GM23338 (cell line): Measurements from ENCODE around the gene AAR2. TPM values are rescaled to one million over a fixed set of nuclear protein-coding genes. Genes with fewer than 3 reads are reported as not detected.

Experiments used
- ATAC-seq: fragments of 200-7000 bp; cut with Tn5 transposase; 3 replicates; pipeline ENCODE4 v1.9.1; 2020
- DNase-seq: peaks from one replicate; pipeline ENCODE4 v3.0.0-alpha.2; 2015; ENCODE audit warnings: low spot score
- H2AFZ ChIP-seq: fragments of 200-600 bp; sonication (generic); 2 replicates; pipeline ENCODE4 v1.8.0; 2016; ENCODE audit warnings: antibody characterized with exemption, mild to moderate bottlenecking, moderate library complexity
- H3F3A ChIP-seq: fragments of 200-600 bp; sonication (generic); replicated peaks from 2 replicates; pipeline ENCODE4 v1.8.0; 2017; ENCODE audit warnings: antibody characterized with exemption, mixed run types, low read depth
- H3K27ac ChIP-seq: fragments of 200-600 bp; sonication (generic); 2 replicates; pipeline ENCODE4 v1.6.1; 2016; ENCODE audit warnings: low read depth
- H3K27me3 ChIP-seq: fragments of 200-600 bp; sonication (generic); 2 replicates; pipeline ENCODE4 v1.8.0; 2016; ENCODE audit warnings: mild to moderate bottlenecking, mixed run types, moderate library complexity; ENCODE audit not compliant: insufficient read depth
- H3K36me3 ChIP-seq: fragments of 200-600 bp; sonication (generic); 2 replicates; pipeline ENCODE4 v1.8.0; 2016; ENCODE audit warnings: mild to moderate bottlenecking; ENCODE audit not compliant: insufficient read depth
- H3K4me1 ChIP-seq: fragments of 200-600 bp; sonication (generic); 2 replicates; pipeline ENCODE4 v1.8.0; 2016; ENCODE audit warnings: mild to moderate bottlenecking, moderate library complexity; ENCODE audit not compliant: insufficient read depth
- H3K4me2 ChIP-seq: fragments of 200-600 bp; sonication (generic); 2 replicates; pipeline ENCODE4 v1.7.1; 2017; ENCODE audit warnings: mixed run types
- H3K4me3 ChIP-seq: fragments of 200-600 bp; sonication (generic); 2 replicates; pipeline ENCODE4 v1.6.1; 2016; ENCODE audit warnings: mixed run types
- H3K79me2 ChIP-seq: fragments of 200-600 bp; sonication (generic); replicated peaks from 2 replicates; pipeline ENCODE4 v1.8.0; 2017; ENCODE audit warnings: mild to moderate bottlenecking; ENCODE audit not compliant: insufficient read depth
- H3K9me2 ChIP-seq: fragments of 200-600 bp; sonication (generic); 2 replicates; pipeline ENCODE4 v1.8.0; 2017; ENCODE audit not compliant: insufficient read depth
- H4K20me1 ChIP-seq: fragments of 200-600 bp; sonication (generic); replicated peaks from 2 replicates; pipeline ENCODE4 v1.8.0; 2017; ENCODE audit warnings: mild to moderate bottlenecking; ENCODE audit not compliant: insufficient read depth
- H3K27ac Mint-ChIP-seq: 2 replicates; pipeline ENCODE4 v1.8.0; 2020; ENCODE audit warnings: inconsistent platforms, mild to moderate bottlenecking, moderate library complexity, mixed read lengths
- H3K27me3 Mint-ChIP-seq: 3 replicates; pipeline ENCODE4 v1.8.0; 2022; ENCODE audit warnings: low read depth, mild to moderate bottlenecking, moderate library complexity, mixed read lengths, inconsistent platforms; ENCODE audit not compliant: insufficient read depth, poor library complexity
- H3K36me3 Mint-ChIP-seq: 3 replicates; pipeline ENCODE4 v1.8.0; 2021; ENCODE audit warnings: low read depth, mild to moderate bottlenecking, inconsistent platforms, moderate library complexity, mixed read lengths
- H3K4me1 Mint-ChIP-seq: 3 replicates; pipeline ENCODE4 v1.8.0; 2020; ENCODE audit warnings: mild to moderate bottlenecking, inconsistent platforms, mixed read lengths
- H3K4me3 Mint-ChIP-seq: 3 replicates; pipeline ENCODE4 v1.8.0; 2021; ENCODE audit warnings: moderate library complexity, mild to moderate bottlenecking, inconsistent platforms, mixed read lengths
- H3K9me3 Mint-ChIP-seq: 3 replicates; pipeline ENCODE4 v1.8.0; 2020; ENCODE audit warnings: moderate library complexity, mild to moderate bottlenecking, inconsistent platforms, mixed read lengths
- CREB1 ChIP-seq: fragments of 250-450 bp; sonication (Bioruptor Pico); IDR thresholded peaks from 2 replicates; pipeline ENCODE4 v1.5.0; 2020; ENCODE audit warnings: low read depth, mild to moderate bottlenecking, moderate library complexity
- EZH2 ChIP-seq: fragments of 200-600 bp; sonication (generic); IDR thresholded peaks from one replicate; pipeline ENCODE4 v1.8.0; 2017; ENCODE audit warnings: antibody characterized with exemption, mild to moderate bottlenecking, low read depth; ENCODE audit not compliant: unreplicated experiment
- EZH2phosphoT487 ChIP-seq: fragments of 200-600 bp; sonication (generic); IDR thresholded peaks from one replicate; pipeline ENCODE4 v1.8.1; 2018; ENCODE audit warnings: antibody characterized with exemption; ENCODE audit not compliant: unreplicated experiment
- JUNB ChIP-seq: IDR thresholded peaks from one replicate; pipeline ENCODE4 v1.6.1; 2016; ENCODE audit warnings: antibody characterized with exemption; ENCODE audit not compliant: unreplicated experiment
- NANOG ChIP-seq: IDR thresholded peaks from 2 replicates; pipeline ENCODE4 v1.6.1; 2016; ENCODE audit warnings: antibody characterized with exemption, borderline replicate concordance
- POLR2AphosphoS5 ChIP-seq: IDR thresholded peaks from 2 replicates; pipeline ENCODE4 v1.6.1; 2016; ENCODE audit warnings: antibody characterized with exemption, low read depth
- REST ChIP-seq: IDR thresholded peaks from one replicate; pipeline ENCODE4 v1.6.1; 2018; ENCODE audit warnings: antibody characterized with exemption; ENCODE audit not compliant: unreplicated experiment
- STAT1 ChIP-seq: IDR thresholded peaks from one replicate; pipeline ENCODE4 v1.6.1; 2016; ENCODE audit warnings: antibody characterized with exemption; ENCODE audit not compliant: unreplicated experiment
- ZNF114 ChIP-seq: fragments of 250-450 bp; sonication (Bioruptor Pico); IDR thresholded peaks from 2 replicates; pipeline ENCODE4 v1.5.0; 2020; ENCODE audit warnings: mild to moderate bottlenecking, moderate library complexity
- ZNF331 ChIP-seq: fragments of 250-450 bp; sonication (Bioruptor Pico); IDR thresholded peaks from 2 replicates; pipeline ENCODE4 v1.5.0; 2020; ENCODE audit warnings: low read depth, mild to moderate bottlenecking, moderate library complexity
- ZNF462 ChIP-seq: fragments of 250-450 bp; sonication (Bioruptor Pico); IDR thresholded peaks from 2 replicates; pipeline ENCODE4 v1.5.0; 2020; ENCODE audit warnings: mild to moderate bottlenecking, moderate library complexity
- polyA plus RNA-seq: library from polyadenylated mRNA; unstranded; fragments of >200 nt; fragmentation: Nextera tagmentation; extraction: Ambion mirVana; gene quantifications from 2 replicates; pipeline ENCODE4 v1.2.1, GENCODE V29; 2016
- total RNA-seq: library from RNA; depleted of rRNA; stranded (reverse); fragments of >200 nt; shearing (Covaris generic); gene quantifications from 2 replicates; pipeline ENCODE4 v1.2.3, GENCODE V29; 2014
- TF ChIP-seq, protein P1 (sequence below), 2 experiments: fragments of 200-600 bp in 1 of 2; sonication (generic) in 1 of 2; conservative IDR thresholded peaks; 2 replicates each; pipeline versions ENCODE4 v1.5.1 to v1.6.1; 2016 to 2017; ENCODE audit warnings: antibody characterized with exemption in 2 of 2, low read depth in 2 of 2, mild to moderate bottlenecking in 2 of 2, moderate library complexity in 1 of 2

AAR2 gene
- total and polyA plus RNA-seq, 2 experiments from 2014 or later = 15.8 to 32.6 TPM

DNA sequence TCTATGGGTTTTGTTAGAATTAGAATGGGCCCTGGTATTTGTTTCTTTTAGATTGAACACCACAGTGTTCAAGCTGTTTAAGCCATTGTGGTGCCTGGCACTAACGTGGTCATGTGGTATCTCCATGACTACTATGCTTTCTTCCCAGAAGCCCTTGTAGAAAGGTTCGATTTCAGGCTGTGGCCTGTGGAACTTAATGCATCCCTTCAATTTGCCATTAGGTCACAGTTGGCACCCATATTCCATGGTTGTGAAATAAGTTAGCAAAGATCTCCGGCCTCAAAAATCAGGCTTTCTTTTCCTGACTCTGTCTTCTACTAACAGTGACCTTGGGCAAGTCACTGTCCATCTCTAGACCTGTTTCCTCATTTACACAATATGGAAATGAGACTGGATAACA, 31.3 kb upstream of the AAR2 start (continued):
- TF ChIP-seq ZNF462 (CRISPR knock-in tag) (no peak), EZH2phosphoT487 (no peak), CREB1 (CRISPR knock-in tag) (no peak), ZNF331 (CRISPR knock-in tag) (no peak), ZNF114 (CRISPR knock-in tag) (no peak), POLR2AphosphoS5 (no peak)
- TF ChIP-seq, protein P1, sequence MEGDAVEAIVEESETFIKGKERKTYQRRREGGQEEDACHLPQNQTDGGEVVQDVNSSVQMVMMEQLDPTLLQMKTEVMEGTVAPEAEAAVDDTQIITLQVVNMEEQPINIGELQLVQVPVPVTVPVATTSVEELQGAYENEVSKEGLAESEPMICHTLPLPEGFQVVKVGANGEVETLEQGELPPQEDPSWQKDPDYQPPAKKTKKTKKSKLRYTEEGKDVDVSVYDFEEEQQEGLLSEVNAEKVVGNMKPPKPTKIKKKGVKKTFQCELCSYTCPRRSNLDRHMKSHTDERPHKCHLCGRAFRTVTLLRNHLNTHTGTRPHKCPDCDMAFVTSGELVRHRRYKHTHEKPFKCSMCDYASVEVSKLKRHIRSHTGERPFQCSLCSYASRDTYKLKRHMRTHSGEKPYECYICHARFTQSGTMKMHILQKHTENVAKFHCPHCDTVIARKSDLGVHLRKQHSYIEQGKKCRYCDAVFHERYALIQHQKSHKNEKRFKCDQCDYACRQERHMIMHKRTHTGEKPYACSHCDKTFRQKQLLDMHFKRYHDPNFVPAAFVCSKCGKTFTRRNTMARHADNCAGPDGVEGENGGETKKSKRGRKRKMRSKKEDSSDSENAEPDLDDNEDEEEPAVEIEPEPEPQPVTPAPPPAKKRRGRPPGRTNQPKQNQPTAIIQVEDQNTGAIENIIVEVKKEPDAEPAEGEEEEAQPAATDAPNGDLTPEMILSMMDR (conservative IDR thresholded peaks at IDR 0.05; ENCODE audit: low read depth in 2 of 2) = no peak

DNA sequence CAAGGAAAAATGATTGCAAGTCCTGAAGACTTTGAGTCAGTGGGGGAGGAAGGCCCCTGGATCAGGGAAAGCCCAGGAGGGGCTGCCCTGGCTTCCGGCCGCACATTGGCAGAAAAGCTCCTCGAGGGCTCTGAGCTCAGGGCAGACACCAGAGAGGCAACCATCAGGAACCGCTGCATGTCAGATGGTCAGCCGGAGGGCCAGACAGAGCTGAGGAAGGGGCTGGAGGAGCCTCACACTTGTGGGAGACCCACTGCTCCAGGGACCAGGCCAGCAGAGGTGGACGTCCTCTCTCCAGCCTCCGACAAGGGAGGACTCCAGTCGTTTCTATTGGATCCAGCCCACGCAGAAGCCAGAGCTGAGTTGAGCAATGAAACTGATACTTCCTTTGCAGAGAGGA, 30.2 kb upstream of the AAR2 start:
- H3K9me3 Mint-ChIP-seq = no peaks in the 10 kb centered on the region; the same call in 2 of the 3 replicates
- TF ChIP-seq JUNB (no peak), EZH2 (no peak), POLR2AphosphoS5 (no peak), ZNF331 (CRISPR knock-in tag) (no peak), EZH2phosphoT487 (no peak), REST (no peak), STAT1 (no peak), ZNF114 (CRISPR knock-in tag) (no peak), NANOG (no peak)

More for the DNA sequence above, 30.2 kb upstream of the AAR2 start:
- DNase-seq = no peak
- Mint-ChIP-seq H3K27me3 (peaks cover 14% of the 10 kb centered on the region), H3K4me1 (peaks cover 4% of the 10 kb centered on the region), H3K4me3 (no peak overlapping the region), H3K36me3 (peaks cover 5% of the 10 kb centered on the region; the same call in 1 of the 3 replicates), H3K27ac (no peak overlapping the region)
- no peaks in the 10 kb centered on the region for H3K36me3 ChIP-seq
- H3F3A ChIP-seq = no peaks in the 10 kb centered on the region
- no peak overlapping the region for H3K4me3 ChIP-seq
- no peaks in the 10 kb centered on the region for H3K9me2 ChIP-seq
- H3K27me3 ChIP-seq = no peaks in the 10 kb centered on the region
- no peak overlapping the region for H2AFZ ChIP-seq
- H3K4me2 ChIP-seq = no peak overlapping the region
- H4K20me1 ChIP-seq = no peaks in the 10 kb centered on the region
- no peak for ATAC-seq
- H3K4me1 ChIP-seq = no peaks in the 10 kb centered on the region
- no peaks in the 10 kb centered on the region for H3K79me2 ChIP-seq
- no peak overlapping the region for H3K27ac ChIP-seq
